Tongue (tissue), 2 donors: ENCODE data around the gene AKAP6. TPM values are rescaled to one million over a fixed set of nuclear protein-coding genes. Genes with fewer than 3 reads are reported as not detected.

Source experiments
- DNase-seq: peaks from one replicate; pipeline ENCODE4 v3.0.0-alpha.2; 2015
- total RNA-seq: library from RNA; depleted of rRNA; stranded (reverse); fragments of >200 nt; gene quantifications from one replicate; pipeline ENCODE4 v1.2.3, GENCODE V29; 2014

The AKAP6 gene
- total RNA-seq, 1 donor from 2014 or later, result 230 TPM

DNA sequence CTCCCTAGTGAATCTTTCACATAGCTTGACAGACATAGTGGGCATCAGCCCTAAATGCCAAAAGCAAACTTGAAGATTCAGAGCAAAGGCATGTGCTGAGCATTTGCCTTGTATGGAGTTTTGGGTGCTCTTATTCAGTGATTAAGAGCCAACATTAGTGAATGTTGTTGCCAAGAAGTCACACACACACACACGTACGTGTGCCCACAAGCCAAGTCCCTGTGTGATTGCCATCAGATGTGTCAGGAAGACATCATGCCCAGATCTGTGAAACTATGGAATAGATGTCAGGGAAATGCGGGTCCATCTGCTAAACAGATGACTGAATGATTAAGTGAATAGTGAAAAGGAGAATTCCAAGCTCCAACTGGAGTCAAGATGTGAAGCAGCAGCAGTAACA is 149.0 kb downstream of the AKAP6 start:
- DNase-seq, result no peak

DNA sequence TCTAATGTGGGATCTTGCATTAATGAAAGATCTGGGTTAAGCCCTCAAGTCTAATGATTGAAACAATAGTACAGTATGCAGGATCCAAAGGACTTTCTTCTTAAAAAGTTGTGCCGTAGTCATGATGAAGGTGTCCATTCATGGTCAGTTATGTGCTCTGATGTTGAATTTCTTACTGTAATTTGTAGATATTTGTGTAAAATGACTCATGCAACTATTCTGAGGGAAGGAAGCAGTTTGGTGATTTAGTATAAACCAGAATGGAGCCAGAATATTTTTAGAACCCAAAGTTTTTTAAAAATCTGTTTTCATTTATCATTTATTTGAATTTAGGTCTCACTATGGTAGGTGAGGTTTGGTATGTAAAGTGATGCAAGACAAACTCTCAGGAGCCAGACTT is 151.2 kb downstream of the AKAP6 start:
- no peak for DNase-seq

DNA sequence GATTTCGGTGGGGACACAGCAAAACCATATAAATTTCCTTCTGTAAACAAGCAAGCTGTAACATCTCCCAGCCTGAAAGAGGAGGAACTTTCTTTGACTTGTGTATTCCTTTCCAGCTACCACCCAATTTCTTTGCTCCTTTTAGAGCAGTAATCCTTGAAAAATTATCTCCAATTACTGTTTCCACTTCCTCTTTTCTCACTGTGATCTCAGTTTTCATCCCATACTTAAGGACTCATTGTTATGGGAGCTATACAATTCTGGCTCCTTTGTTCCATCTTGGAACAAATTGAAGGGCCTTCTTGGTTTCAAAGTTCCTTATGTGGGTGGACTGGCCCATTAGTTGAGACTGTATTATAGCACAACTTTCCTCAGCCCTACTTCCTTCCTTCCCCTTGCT is 152.6 kb downstream of the AKAP6 start:
- no peak for DNase-seq

DNA sequence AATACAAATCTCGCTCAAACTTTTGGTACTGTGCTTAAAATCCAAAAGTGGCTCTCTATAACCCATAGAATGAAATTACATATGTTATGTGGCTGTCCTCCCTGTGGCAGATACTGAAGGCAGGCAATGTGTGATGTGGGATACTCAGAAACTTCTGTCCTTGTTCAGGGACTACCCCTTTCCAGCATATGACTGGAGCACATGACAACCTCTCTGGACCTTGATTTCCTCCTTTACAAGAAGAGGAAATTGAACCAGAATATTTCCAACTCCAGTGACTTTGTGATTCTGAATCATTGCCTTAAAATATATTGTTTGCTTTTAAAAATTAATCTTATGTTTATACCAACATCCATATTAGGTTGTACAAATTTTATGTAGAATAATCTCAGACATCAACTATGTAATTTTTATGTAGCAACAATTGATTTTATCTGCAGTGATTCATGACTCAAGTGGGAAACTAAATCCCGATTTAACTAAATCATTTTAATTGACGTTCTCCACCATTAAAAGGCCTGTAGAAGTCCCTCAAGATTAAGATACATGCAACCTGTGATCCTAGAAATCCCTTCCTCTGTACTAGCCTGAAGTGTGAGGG is 162.4 kb downstream of the AKAP6 start:
- no peak for DNase-seq

DNA sequence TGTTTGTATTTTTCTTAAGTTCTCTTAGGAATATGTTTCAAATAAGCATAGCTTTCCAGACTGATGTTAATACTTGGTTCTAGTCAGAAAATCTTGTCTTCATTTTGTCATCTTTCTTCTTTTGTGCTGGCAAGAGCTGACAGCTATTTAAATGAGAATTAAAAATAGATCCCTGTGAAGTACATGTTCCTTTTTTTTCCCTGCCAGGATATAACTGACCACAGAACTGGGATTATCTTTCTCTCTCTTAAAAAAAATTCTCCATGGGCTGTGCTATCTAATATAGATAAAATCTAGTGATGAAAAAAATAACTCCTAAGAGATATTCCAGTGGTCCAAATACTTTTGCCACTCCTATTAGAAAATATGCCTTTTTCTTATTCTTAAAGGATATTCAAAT is 163.4 kb downstream of the AKAP6 start:
- peak; percentile 56 for DNase-seq

DNA sequence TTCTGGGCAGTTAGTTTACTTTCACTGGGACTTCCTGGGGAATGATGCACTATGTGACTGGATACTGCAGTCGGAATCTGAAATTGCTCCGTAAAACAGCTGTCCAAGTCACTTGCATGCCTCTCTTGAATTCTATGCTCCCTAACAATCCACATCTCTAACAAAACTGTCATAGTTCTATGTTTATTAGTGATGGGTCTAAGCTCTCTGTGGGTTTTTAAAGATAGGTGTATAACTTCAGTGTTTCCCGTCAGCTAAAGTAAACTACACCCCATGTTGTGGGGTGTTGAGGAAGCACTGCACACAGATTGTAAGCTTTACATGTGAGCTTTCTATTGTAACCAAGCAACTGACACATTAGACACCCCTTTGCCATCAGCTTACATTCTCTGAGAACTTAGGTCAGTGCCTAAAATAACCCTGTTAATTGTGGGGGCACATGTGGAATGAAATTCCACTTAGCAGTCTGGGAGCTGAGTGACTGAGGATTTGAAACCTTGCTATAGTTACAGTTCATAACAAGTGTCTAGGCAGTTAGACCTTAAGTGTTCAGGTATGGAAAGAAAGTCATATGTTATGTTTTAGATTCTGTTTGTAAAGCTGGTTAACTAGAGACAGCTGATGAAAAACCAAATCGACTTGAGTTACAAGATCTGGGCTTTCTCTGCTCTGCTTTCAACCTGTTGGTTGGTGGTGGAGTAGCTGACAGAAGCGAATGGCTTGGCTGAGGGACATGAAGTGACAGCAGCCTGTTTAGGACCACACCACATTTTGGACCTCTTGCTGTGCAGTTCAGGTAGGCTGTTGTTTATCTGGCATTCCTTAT is 165.7 kb downstream of the AKAP6 start:
- peak; percentile 90 for DNase-seq

DNA sequence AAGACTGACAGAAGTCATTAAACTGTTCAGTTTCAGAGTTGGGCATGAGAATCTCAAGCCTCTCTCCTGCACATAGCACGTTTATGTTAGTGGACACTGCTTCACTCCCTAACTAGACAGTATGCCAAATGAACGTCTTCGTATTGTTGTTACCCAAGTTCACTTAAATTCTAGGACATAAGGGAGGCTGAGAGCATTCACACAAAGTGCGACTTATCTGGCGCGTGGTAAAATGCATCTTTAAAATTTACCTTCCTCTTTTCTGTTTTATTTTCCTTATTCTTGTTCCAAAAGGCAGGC is 166.3 kb downstream of the AKAP6 start:
- DNase-seq, result no peak

DNA sequence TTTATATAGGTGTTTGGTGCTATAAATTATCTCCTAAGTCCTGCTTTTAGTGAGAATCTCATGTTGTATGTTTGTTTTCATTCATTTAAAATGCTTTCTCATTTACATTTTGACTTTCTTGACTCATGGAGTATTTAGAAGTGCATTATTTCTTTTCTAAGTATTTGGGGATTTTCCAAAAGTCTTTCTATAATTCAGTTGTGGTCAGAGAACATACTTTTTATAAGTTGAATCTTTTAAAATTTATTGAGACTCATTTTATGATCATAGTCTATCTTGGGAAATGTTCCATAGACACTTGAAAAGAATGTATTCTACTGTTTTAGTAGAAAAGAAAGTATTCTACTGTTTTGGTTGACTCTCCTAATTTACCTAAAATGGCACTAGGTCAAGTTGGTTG is 168.2 kb downstream of the AKAP6 start:
- no peak for DNase-seq

DNA sequence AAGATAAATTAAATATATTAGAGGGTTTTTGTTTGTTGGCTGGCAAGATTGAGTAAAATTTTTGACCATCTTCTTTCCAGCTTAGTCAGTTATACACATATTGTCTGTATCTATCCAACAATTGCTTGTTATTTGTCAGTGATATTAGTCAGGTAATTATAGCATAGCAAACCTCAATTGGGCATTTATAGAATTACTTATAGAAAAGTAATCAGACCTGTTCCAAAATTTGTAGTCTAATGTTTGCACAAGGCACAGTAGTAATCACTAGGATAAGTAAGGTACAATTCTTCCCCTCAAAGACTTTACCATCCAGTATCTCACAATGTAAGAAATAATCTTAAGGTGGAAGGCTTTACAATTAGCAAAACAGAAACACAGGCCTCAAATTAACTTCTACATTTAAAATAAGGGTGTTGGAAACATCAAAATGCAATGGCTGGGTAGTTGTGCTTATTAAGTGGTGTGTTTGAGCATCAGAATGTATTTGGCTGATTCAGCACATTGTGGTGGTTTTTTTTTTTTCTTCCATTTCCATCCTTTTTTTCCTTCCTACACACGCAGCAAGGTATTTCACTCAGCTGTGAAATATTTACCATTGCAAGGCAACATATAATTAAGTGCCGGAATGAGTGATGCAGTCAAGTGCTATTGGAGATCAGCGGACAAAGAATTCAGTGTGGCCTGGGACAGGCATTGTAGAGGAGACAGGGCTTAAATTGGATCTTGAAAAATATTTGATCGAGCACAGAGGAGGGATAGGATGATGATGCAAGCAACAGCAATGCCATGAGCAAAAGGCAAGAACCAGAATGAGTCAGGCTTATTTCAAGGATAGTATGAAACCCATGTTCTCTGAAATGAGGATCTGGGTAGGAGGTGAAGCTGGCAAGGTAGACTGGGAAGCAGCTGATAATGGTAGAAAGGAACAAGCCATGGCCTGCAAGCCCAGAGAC is 178.2 kb downstream of the AKAP6 start:
- no peak for DNase-seq

DNA sequence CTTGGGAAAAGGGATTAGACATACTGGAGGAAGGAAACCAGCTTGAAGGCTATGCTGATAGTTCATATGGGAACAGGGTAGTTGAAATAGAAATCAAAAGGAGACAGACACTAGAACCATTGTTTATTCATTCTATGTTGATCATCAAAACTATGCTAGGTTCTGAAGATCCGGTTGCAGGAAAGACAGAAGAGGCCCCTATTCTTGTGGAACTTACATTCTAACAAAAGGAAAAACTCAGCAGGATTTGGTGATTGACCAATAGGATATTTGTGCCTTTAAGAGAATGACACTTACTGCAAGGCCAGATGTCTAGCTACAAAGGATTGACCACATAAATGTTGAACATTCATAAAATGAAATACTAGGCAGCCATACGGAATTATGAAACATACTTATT is 179.2 kb downstream of the AKAP6 start:
- no peak for DNase-seq

DNA sequence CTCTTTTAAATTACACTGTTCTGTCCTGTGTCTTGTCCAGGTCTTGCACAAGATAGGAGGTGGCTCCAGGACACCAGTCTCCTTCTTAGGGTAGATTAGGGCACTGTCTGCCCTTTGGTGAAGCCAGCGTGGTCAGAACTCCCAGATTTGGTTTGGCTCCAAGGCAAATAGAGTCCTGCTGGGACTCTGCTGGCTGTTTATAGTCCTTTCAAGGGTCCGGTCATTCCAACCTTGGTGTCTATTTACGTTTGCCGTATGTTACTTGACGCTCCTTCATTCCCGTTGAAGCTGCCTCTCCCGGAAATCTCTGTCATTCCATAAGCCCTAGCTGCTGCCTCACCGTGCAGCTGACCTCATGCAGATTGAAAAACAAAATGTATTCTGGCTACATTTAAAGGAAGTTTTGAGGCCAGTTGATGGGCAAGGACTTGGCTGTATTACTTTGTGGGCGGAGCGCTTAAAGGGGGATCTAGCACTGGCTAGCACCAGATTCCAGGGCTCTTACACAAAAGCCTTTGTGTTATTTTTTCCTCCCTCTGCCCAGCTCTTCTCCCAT is 180.6 kb downstream of the AKAP6 start:
- DNase-seq, result peak; percentile 88

DNA sequence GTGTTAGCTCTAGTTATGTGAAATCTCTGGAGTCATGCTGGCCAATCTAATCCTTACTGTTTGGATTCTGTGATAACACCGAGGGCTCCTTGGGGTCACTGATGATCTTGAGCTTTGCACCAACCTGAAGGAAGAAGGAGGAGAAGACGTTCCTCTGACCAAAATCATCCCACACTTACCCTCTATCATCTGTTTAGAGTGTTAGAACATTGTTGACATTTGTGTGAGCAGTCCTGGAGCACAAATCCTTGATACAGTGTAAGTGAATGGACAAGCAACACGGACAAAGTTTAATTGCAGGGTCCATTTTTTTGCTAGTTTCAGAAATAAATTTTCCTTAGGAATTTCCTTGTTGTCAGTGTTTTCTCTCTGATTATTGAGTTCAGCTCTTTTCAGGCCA is 181.7 kb downstream of the AKAP6 start:
- DNase-seq, result no peak

DNA sequence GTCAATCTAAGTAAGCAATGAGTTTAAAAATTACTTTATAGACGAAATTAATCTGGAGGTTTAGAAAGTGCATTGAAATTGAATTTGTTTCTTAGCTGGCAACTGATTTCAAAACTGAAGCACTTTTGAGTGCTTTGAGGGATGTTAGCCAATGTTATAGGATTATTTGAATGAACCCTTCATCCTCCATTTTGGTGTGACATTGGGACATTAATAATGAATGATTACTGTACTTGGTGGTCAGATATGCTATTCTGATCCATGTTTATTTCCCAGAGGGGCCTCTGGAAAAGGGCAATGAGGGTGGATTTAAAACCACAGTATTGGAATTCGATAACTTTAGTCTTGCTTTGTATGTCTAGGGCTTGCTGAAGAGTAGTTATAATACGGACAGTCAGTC is 183.2 kb downstream of the AKAP6 start:
- no peak for DNase-seq

DNA sequence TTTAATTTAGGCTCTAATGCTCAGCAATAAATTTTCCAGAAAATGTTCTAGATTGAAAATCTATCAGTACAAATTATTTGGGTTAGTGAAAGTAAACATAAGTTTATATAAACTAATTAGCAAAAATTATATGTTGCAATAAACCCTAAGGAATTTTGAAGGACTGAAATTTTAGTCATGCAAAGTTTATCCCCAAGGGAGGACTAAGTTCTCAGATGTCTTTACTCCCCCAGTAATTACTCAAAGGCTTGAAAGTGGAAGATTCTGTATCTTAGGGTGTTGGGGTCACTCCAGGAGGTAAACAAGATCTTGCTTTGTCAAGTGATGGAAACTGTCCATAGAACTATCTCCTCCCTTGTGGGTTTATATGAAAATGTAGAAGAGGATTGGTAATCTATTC is 183.7 kb downstream of the AKAP6 start:
- DNase-seq, result no peak

DNA sequence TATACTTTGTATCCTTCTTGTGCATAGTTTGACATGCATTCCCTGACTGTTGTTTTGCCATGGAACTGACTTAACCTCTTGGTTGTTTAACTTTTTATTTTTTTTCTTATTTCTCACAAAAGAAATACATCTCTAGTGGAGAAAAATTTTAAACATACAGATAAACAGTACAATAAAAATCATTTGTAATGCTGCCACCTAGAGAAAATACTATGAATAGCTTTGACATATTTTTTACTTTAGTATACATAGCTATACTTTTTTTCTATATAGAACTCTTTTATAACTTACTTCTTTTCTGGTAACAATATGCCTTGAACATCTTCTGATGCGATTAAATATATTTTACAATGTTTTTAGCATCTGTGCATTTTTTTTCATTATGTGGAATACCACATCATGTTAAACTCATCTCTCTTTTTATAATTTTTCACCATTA is 184.5 kb downstream of the AKAP6 start:
- DNase-seq, result peak; percentile 61

DNA sequence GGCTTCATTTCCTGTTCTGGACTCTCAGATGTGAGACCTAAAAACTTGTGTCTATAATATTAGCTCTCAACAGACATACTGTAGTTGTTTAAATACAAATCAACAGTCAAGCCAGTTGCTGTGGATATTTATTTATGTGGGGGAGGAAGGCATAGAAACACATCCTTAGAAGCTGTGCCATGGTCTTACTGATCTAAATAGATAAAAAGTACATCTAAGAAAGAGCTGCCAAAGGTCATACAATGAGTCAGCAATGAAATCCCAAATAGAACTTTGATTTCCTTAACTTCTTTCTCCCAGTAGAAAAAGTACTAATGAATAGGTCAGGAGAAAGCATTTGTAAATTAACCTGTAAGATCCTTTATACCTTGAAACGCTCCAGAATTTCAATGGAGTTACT is 185.1 kb downstream of the AKAP6 start:
- DNase-seq, result no peak

DNA sequence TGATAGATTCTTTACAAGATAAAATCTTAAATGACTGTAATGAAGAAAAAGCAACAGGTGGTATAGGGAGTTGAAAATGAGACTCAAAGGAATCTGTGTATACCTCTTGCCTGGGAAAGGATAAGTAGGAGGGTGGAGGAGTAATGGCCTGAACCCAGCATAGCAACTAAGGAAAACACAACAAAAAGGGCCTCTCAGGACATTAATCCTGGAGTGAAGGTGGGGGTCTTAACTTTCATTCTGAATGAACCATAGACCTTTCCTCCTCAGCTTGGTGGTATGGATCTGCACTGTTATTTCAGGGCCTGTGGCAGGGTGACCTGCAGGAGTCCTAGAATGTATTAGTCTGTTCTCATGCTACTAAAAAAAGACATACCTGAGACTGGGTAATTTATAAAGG is 185.6 kb downstream of the AKAP6 start:
- DNase-seq, result no peak

DNA sequence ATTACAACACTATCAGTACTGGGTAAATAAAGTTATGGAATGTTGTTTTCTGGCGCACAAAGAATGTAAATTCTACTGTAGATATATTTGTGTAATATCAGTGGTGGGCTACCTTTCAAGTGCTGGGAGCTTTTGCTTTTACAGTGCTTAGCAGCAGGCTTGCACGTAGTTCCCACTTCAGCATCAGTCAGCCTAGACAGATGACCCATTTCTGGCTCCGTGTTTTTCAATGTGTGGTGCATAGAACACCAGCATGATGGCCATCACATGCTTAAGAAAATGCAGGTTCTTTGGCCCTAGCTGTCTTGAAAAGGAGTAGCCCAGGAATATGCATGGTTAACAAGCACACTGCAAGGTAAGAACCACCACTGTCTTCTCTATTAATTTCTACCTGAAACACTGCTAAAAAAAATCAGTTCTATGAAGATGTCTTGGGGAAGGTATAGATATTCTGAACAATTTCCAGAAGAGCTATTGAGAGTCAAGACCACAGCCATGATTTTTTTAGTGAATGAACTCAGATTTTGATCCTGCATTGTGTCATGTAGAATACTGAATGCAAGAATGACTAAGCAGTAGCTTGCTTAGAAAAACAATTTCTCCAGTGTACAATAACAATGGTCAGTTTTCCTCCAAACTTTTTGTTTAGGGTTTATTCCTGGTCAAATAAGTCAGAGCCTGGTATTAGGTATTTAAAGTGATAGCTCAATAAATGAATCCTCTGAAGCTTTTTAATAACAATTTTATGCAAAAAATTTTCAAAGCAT is 195.7 kb downstream of the AKAP6 start:
- no peak for DNase-seq

DNA sequence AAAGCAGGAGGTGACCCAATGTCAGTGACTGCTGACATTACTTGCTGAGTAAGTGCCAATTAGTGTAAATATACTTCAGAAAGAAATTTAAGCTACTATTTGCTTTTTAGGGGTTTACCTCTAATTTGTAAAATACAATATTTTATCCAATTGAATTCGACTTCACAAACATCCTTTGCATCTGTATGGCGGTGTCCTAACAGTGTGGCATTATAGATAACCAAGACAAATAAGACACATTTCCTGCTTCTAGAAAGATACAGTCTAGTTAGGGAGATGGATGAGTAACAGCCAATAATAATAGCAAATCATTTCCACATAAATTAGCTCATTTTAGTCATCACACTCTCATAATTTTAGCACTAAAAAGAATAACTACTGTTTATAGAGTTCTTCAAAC is 196.5 kb downstream of the AKAP6 start:
- no peak for DNase-seq

DNA sequence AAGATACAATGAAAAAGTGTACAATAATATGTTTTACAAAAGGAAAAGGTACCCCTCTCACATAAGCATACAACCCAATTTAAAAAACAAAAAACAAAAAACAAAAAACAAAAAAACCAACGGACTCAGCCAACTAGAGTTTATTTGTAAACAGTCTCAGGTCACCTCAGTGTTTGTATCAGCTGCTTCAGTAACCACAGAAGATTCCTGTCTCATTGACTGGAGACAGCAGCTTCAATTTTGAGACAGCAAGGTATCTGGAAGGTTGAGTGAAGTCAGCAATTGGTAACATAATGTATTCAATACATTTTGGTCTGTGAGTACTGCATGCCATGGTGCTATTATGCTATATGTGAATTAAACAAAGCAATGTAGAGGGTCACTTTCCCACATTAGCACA is 201.7 kb downstream of the AKAP6 start:
- no peak for DNase-seq

DNA sequence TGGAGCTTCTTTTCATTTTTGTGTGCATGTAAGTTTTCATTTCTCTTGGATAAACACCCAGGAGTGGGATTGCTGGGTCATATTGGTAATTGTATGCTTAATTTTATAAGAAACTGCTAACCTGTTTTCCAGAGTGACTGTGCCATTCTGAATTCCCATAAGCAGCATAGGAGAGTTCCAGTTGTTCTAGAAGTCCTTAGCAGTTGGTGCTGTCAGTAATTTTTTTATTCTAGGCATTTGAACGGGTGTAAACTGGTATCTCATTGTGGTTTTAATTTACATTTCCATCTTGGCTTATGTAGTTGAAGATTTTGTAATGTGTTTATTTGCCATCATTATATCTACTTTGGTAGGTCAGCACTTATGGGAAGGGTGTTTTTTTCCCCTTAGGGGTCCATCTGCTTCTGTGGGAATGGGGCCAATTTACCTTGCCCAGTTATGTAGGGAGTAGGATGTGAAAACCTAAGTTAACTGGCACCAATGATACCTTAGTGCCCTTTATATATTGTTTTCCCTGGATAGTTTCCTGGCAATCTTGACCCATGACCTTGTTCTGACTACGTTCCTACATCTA is 202.9 kb downstream of the AKAP6 start:
- DNase-seq, result peak; percentile 68

DNA sequence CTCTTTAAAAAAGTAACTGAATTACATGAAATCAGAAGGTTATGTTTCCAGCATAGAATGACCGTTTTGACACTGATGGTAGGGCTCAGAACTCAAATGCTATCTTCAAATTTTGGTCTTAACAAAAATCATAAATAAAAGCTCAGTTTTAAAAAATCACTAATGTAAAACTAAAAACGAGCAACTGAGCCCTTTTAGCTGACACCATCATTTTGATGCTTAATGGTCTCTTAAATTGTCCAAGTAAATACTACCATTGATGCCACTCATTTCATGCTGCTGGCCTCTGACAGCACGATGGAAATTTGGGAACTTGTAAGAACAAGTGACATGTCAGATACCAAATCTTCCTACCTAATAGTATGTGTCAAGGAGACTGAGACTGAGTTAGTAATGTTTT is 205.0 kb downstream of the AKAP6 start:
- no peak for DNase-seq
